ENCODE data around the gene TOP2B. TPM values are rescaled to one million over a fixed set of nuclear protein-coding genes. Genes with fewer than 3 reads are reported as not detected.

The TOP2B gene
- polyA plus RNA-seq, 2 of the 4 experiments (the other 2 are of a cell fraction), result 65.8 to 95.7 TPM

DNA sequence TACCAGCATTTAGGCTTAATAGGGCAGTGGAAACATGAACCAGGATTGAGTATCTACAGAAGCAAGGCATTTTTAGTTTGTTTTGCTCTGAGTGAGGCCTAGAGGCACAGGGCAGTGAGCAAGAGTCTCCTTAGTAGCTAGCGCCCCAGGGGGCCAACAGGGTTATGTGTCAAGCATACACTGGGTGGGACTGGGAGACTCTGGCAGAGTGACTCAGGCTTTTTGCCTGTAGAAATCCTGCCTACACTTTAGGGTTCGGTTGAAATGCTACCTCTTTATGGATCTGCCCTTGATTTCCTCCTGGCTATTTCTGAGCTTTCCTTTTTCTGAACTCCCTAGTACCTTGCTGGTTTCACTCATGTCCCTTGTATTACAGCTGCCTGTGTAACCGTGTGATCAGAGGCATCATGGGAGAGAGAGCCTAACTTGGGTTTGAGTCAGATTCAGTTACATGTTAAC is 72.2 kb downstream of the TOP2B start:
- DNase-seq (ENCODE audit: low read depth in 1 of 2, low spot score in 1 of 2) (peak; percentile 46 to 87), ATAC-seq (peak; percentile 94), FAIRE-seq (no peak)
- 2% methylated on average over 3 of the region's 3 CpGs for WGBS (ENCODE audit: missing lambda C conversion rate)
- Histone ChIP-seq H3K9me3 (no peaks in the 10 kb centered on the region), H3K4me1 (peaks cover 53% of the 10 kb centered on the region), H3K4me3 (no peak overlapping the region; the same call in 2 of the 3 replicates), H3K27ac (peak overlapping the region; percentile 91), H3K4me2 (peak overlapping the region; percentile 68)
- TF ChIP-seq POLR2A (IDR thresholded peaks at IDR 0.05; ENCODE audit: low read length), result no peak
- peak; percentile 69 to 75 for TF ChIP-seq RAD21 (conservative IDR thresholded peaks at IDR 0.05 in 1 of 2, IDR thresholded peaks at IDR 0.05 in 1 of 2)
- TF ChIP-seq, protein P1, sequence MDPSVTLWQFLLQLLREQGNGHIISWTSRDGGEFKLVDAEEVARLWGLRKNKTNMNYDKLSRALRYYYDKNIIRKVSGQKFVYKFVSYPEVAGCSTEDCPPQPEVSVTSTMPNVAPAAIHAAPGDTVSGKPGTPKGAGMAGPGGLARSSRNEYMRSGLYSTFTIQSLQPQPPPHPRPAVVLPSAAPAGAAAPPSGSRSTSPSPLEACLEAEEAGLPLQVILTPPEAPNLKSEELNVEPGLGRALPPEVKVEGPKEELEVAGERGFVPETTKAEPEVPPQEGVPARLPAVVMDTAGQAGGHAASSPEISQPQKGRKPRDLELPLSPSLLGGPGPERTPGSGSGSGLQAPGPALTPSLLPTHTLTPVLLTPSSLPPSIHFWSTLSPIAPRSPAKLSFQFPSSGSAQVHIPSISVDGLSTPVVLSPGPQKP (IDR thresholded peaks at IDR 0.05; ENCODE audit: low read depth, low read length), result no peak
- no peak for TF ChIP-seq FOSL2 (IDR thresholded peaks at IDR 0.05)
- TF ChIP-seq FOSL2 (CRISPR knock-in tag; IDR thresholded peaks at IDR 0.05), result peak; percentile 50
- 0 out of 2 replicates have a peak, but pooled peaks have one; percentile 20 for TF ChIP-seq NFE2L2 (conservative IDR thresholded peaks at IDR 0.05; ENCODE audit: low read length)
- TF ChIP-seq HOXB13 (CRISPR knock-in tag; IDR thresholded peaks at IDR 0.05; ENCODE audit: low read depth), result peak; percentile 18; the same call in 1 of the 2 replicates
- TF ChIP-seq, protein P2, sequence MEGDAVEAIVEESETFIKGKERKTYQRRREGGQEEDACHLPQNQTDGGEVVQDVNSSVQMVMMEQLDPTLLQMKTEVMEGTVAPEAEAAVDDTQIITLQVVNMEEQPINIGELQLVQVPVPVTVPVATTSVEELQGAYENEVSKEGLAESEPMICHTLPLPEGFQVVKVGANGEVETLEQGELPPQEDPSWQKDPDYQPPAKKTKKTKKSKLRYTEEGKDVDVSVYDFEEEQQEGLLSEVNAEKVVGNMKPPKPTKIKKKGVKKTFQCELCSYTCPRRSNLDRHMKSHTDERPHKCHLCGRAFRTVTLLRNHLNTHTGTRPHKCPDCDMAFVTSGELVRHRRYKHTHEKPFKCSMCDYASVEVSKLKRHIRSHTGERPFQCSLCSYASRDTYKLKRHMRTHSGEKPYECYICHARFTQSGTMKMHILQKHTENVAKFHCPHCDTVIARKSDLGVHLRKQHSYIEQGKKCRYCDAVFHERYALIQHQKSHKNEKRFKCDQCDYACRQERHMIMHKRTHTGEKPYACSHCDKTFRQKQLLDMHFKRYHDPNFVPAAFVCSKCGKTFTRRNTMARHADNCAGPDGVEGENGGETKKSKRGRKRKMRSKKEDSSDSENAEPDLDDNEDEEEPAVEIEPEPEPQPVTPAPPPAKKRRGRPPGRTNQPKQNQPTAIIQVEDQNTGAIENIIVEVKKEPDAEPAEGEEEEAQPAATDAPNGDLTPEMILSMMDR (IDR thresholded peaks at IDR 0.05), result peak; percentile 48; the same call in 2 of the 3 replicates
- TF ChIP-seq CHD4 (IDR thresholded peaks at IDR 0.05; ENCODE audit: borderline replicate concordance), result no peak
- TF ChIP-seq JUNB (IDR thresholded peaks at IDR 0.05), result no peak
- peak; percentile 61 for TF ChIP-seq SMC3 (IDR thresholded peaks at IDR 0.05)
- TF ChIP-seq, protein P3, sequence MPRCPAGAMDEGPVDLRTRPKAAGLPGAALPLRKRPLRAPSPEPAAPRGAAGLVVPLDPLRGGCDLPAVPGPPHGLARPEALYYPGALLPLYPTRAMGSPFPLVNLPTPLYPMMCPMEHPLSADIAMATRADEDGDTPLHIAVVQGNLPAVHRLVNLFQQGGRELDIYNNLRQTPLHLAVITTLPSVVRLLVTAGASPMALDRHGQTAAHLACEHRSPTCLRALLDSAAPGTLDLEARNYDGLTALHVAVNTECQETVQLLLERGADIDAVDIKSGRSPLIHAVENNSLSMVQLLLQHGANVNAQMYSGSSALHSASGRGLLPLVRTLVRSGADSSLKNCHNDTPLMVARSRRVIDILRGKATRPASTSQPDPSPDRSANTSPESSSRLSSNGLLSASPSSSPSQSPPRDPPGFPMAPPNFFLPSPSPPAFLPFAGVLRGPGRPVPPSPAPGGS (IDR thresholded peaks at IDR 0.05), result 0 out of 3 replicates have a peak, but pooled peaks have one; percentile 21
- TF ChIP-seq, protein P4, sequence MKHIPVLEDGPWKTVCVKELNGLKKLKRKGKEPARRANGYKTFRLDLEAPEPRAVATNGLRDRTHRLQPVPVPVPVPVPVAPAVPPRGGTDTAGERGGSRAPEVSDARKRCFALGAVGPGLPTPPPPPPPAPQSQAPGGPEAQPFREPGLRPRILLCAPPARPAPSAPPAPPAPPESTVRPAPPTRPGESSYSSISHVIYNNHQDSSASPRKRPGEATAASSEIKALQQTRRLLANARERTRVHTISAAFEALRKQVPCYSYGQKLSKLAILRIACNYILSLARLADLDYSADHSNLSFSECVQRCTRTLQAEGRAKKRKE (CRISPR knock-in tag; IDR thresholded peaks at IDR 0.05; ENCODE audit: low read depth), result peak; percentile 80; the same call in 1 of the 2 replicates
- TF ChIP-seq TP53 (CRISPR knock-in tag; IDR thresholded peaks at IDR 0.05), result no peak
- 0 out of 4 replicates have a peak, but pooled peaks of 1 of the 2 experiments have one; percentile 9 for TF ChIP-seq CEBPB (IDR thresholded peaks at IDR 0.05)
- TF ChIP-seq, protein P5, sequence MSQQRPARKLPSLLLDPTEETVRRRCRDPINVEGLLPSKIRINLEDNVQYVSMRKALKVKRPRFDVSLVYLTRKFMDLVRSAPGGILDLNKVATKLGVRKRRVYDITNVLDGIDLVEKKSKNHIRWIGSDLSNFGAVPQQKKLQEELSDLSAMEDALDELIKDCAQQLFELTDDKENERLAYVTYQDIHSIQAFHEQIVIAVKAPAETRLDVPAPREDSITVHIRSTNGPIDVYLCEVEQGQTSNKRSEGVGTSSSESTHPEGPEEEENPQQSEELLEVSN (IDR thresholded peaks at IDR 0.05; ENCODE audit: borderline replicate concordance, low read depth), result peak; percentile 34; the same call in 1 of the 2 replicates
- TF ChIP-seq MAFK (IDR thresholded peaks at IDR 0.05; ENCODE audit: partially characterized antibody), result peak; percentile 76
- ChIA-PET CTCF (interaction anchor here (0.6 to 4.8 kb wide), 31 partner anchors 8 to 917 kb away, joined by 3 to 45 read pairs (median 4); partner anchors contain the start of gene RARB), POLR2A (interaction anchor here (1.3 to 2.7 kb wide), 2 partner anchors 165 to 168 kb away, joined by 4 to 46 read pairs; partner anchors contain the start of gene RARB)

DNA sequence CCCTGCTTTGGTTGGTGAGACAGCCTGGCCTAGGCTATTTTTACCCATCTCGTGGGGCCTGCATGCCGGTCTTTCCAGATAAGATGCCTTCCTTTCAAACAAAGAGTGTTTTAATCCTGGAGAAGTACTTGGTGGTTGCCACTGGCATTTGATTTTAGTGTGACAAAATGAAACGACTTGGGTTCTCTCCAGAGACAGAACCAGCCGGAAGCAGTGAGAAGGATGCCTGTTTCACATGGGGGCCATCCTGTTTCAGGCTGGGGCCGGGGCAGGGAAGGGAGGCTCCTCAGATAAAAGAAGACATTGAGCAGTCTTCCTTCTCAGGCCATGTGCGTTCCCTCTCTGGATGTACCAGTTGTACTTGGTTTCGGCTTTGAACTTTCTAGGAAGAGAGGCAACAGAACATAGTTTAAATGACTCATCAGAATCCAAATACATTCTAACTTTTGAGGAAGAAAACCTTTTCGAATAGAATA is 74.9 kb downstream of the TOP2B start:
- no peaks in the 10 kb centered on the region for H3K9me3 ChIP-seq
- H3K4me3 ChIP-seq, result no peak overlapping the region
- peak overlapping the region; percentile 91 for H3K27ac ChIP-seq
- FAIRE-seq (no peak), ATAC-seq (no peak), DNase-seq (ENCODE audit: low read depth in 1 of 2, low spot score in 1 of 2) (no peak)
- peaks cover 55% of the 10 kb centered on the region for H3K4me1 ChIP-seq
- WGBS (ENCODE audit: missing lambda C conversion rate), result 81% methylated on average over 8 of the region's 8 CpGs
- ChIA-PET POLR2A (no interaction called here), CTCF (interaction anchor here (0.5 kb wide), 1 partner anchor 141 kb away, joined by 3 read pairs; no protein-coding TSS in a partner anchor)
- H3K4me2 ChIP-seq, result peak overlapping the region; percentile 3; the same call in 2 of the 3 replicates
- TF ChIP-seq KDM1A (IDR thresholded peaks at IDR 0.05; ENCODE audit: low read depth) (no peak), FOSB (CRISPR knock-in tag; IDR thresholded peaks at IDR 0.05) (no peak), CHD2 (IDR thresholded peaks at IDR 0.05; ENCODE audit: low read length, partially characterized antibody) (no peak), ZFP36 (IDR thresholded peaks at IDR 0.05; ENCODE audit: borderline replicate concordance, partially characterized antibody) (no peak), MAFK (IDR thresholded peaks at IDR 0.05; ENCODE audit: partially characterized antibody) (peak; percentile 10), FOSL2 (IDR thresholded peaks at IDR 0.05) (no peak), FOSL2 (CRISPR knock-in tag; IDR thresholded peaks at IDR 0.05) (peak; percentile 41; the same call in 1 of the 2 replicates)
- TF ChIP-seq, protein P6, sequence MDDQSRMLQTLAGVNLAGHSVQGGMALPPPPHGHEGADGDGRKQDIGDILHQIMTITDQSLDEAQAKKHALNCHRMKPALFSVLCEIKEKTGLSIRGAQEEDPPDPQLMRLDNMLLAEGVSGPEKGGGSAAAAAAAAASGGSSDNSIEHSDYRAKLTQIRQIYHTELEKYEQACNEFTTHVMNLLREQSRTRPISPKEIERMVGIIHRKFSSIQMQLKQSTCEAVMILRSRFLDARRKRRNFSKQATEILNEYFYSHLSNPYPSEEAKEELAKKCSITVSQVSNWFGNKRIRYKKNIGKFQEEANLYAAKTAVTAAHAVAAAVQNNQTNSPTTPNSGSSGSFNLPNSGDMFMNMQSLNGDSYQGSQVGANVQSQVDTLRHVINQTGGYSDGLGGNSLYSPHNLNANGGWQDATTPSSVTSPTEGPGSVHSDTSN (IDR thresholded peaks at IDR 0.05), result no peak

All from A549 (cell line).